Osteocyte (in vitro differentiated cells): ENCODE measurements around the gene AKTIP. TPM values are rescaled to one million over a fixed set of nuclear protein-coding genes. Genes with fewer than 3 reads are reported as not detected.

Source experiments
- DNase-seq: peaks from one replicate; pipeline ENCODE4 v3.0.0; 2021; ENCODE audit warnings: mixed read lengths; ENCODE audit not compliant: unreplicated experiment; ENCODE audit errors: extremely low spot score
- H3K27ac Mint-ChIP-seq: one replicate; pipeline ENCODE4 v1.8.0; 2021; ENCODE audit warnings: mild to moderate bottlenecking, mixed read lengths; ENCODE audit not compliant: unreplicated experiment
- H3K27me3 Mint-ChIP-seq: one replicate; pipeline ENCODE4 v1.8.0; 2021; ENCODE audit warnings: mixed read lengths; ENCODE audit not compliant: unreplicated experiment
- H3K36me3 Mint-ChIP-seq: one replicate; pipeline ENCODE4 v1.8.0; 2021; ENCODE audit warnings: mixed read lengths; ENCODE audit not compliant: unreplicated experiment
- H3K4me1 Mint-ChIP-seq: one replicate; pipeline ENCODE4 v1.8.0; 2021; ENCODE audit warnings: mixed read lengths; ENCODE audit not compliant: unreplicated experiment
- H3K4me3 Mint-ChIP-seq: one replicate; pipeline ENCODE4 v1.8.0; 2021; ENCODE audit warnings: mild to moderate bottlenecking, moderate library complexity, mixed read lengths; ENCODE audit not compliant: unreplicated experiment
- H3K9me3 Mint-ChIP-seq: one replicate; pipeline ENCODE4 v1.8.0; 2021; ENCODE audit warnings: mixed read lengths; ENCODE audit not compliant: unreplicated experiment
- total RNA-seq: library from RNA; stranded (reverse); gene quantifications from 2 replicates; pipeline ENCODE4 v1.2.1, GENCODE V29; 2021
- TF ChIP-seq, protein P1 (sequence below): fragments of 200-600 bp; sonication (generic); IDR thresholded peaks from 2 replicates; pipeline ENCODE4 v1.5.0; 2021; ENCODE audit warnings: antibody characterized with exemption, mild to moderate bottlenecking, moderate library complexity

Gene AKTIP
- total RNA-seq, 1 donor from 2014 or later: 27.3 TPM

DNA sequence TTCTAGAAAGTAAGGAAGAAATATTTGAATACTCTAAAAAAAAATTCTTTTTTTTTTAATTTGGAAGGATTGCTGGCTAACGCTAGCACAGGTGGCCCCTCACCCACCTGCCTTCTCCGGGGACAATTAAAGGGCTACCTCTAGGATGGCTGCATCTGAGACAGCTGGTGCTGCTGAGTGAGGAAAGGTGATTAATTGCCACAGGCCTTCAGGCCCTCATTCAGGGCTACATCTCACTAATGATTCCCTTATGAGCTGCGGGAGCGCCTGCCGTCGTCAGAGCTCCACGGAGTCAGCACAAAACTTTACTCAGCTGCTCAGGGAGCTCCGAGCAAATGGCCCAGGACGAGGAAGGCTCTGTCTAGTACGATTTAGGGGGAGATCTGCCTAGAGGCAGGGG, 27.0 kb upstream of the AKTIP start:
- H3K4me3 Mint-ChIP-seq: no peak overlapping the region

DNA sequence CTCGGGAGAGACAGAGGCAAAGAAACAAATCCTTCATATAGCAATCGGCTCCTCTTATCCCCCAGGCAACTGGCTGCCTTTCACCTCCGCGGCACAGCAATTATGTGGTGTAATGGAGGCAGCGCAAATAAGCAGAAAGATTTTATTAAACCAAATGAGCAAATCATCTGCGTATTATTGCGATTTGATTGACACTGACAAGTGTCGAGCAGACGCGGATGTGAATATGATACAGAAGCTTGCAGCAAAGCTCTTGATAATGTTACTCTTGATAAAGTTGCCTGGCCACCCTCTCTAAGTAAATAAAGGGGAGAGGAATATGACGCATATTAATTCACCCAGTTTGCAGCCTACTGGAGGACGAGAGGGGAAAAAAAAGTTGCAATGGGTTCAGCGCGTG, 26.5 kb upstream of the AKTIP start:
- TF ChIP-seq, protein P1, sequence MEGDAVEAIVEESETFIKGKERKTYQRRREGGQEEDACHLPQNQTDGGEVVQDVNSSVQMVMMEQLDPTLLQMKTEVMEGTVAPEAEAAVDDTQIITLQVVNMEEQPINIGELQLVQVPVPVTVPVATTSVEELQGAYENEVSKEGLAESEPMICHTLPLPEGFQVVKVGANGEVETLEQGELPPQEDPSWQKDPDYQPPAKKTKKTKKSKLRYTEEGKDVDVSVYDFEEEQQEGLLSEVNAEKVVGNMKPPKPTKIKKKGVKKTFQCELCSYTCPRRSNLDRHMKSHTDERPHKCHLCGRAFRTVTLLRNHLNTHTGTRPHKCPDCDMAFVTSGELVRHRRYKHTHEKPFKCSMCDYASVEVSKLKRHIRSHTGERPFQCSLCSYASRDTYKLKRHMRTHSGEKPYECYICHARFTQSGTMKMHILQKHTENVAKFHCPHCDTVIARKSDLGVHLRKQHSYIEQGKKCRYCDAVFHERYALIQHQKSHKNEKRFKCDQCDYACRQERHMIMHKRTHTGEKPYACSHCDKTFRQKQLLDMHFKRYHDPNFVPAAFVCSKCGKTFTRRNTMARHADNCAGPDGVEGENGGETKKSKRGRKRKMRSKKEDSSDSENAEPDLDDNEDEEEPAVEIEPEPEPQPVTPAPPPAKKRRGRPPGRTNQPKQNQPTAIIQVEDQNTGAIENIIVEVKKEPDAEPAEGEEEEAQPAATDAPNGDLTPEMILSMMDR: no peak

More for the DNA sequence above, 27.0 kb upstream of the AKTIP start:
- Mint-ChIP-seq H3K27me3 (peaks cover 6% of the 10 kb centered on the region), H3K27ac (no peak overlapping the region), H3K4me1 (no peaks in the 10 kb centered on the region), H3K36me3 (no peaks in the 10 kb centered on the region), H3K9me3 (peaks cover 4% of the 10 kb centered on the region)
- DNase-seq: no peak
- TF ChIP-seq, protein P1: no peak

DNA sequence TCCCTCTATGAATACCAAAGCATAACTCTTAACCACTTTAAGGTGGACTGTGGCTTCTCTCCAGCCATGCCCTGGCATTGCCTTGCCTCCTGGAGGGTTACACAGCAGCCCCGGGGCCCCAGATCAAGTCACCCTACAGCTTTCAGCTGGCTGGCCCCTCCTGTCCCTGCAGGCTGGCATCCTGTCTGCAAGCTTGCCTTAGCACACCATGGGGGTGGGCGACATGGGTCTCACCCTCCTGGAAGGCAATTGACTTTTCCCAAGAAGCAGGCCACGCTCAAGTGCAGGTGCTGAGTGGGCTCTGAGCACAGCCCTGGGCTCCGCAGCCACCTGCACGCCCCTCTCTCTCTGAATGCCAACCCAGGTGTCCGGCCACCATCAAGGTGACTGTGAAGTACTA, 25.8 kb upstream of the AKTIP start:
- no peak for DNase-seq
- Mint-ChIP-seq H3K27ac (no peak overlapping the region), H3K36me3 (no peaks in the 10 kb centered on the region), H3K4me3 (no peak overlapping the region), H3K27me3 (peaks cover 6% of the 10 kb centered on the region), H3K9me3 (peaks cover 4% of the 10 kb centered on the region), H3K4me1 (no peaks in the 10 kb centered on the region)
- TF ChIP-seq, protein P1: no peak

More for the DNA sequence above, 26.5 kb upstream of the AKTIP start:
- Mint-ChIP-seq H3K27ac (no peak overlapping the region), H3K4me3 (no peak overlapping the region), H3K27me3 (peaks cover 6% of the 10 kb centered on the region), H3K4me1 (no peaks in the 10 kb centered on the region), H3K9me3 (peaks cover 4% of the 10 kb centered on the region), H3K36me3 (no peaks in the 10 kb centered on the region)
- no peak for DNase-seq

DNA sequence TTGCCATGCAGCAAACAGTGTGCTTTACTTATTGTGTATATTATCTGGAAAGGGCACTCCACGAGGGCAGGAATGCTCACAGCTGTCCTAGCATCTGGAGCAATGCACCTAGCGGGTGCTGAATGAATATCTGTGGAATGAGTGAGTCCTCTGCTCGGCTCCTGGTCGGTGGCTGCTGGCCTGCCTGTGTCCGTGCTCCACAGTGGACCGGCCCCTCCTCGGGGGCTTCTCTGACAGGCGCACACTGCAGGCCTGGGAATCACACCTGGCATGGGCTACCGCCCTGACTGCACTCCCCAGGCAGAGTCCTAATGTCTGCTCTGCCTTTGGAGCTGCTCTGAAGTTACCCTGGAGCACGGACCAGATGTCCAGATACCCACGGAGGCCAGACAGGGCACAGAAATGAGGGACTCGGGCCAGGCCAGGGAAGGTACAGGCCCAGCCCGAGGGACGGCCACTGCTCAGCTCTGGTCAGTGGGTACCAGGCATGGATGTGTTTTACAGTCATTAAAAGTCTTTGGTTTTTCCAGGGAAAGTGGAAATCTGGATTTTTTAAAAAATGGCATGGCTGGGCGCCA, 21.1 kb upstream of the AKTIP start:
- no peaks in the 10 kb centered on the region for H3K9me3 Mint-ChIP-seq
- no peaks in the 10 kb centered on the region for H3K4me1 Mint-ChIP-seq
- peaks cover 11% of the 10 kb centered on the region for H3K27me3 Mint-ChIP-seq
- H3K4me3 Mint-ChIP-seq: no peak overlapping the region
- H3K27ac Mint-ChIP-seq: no peak overlapping the region
- no peaks in the 10 kb centered on the region for H3K36me3 Mint-ChIP-seq
- TF ChIP-seq, protein P1: no peak
- no peak for DNase-seq

DNA sequence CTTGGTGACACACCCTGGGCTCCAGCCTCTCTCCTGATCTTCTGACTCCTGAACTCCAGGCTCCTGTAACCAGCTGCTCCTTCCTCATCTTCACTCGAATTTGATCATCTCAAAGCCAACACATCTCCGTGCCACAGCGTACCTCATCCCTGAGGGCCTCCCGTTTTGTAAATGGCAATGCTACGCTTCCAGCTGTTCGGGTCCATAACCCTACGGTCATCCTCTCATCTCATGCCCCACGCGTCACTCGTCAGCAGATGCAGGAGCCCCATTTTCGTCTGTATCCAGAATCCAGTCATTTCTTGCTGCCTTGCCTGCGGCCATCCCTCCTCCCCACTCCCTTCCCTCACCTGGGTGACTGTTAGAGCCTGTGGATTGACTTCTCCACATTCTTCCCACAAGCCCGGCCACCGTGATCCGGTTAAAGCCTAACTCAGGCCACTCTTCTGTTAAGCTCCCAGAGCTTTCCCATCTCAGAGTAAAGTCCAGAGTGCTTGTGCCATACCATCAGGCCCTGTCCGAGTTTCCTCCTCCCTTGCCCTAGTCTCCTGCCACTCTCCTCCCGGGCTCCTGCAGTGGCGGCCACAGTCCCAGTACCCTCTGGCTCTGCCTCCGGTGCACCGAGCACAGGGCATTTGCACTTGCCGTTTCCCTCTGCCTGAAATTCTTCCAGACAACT, 20.3 kb upstream of the AKTIP start:
- DNase-seq: no peak
- peaks cover 16% of the 10 kb centered on the region for H3K27me3 Mint-ChIP-seq
- H3K4me3 Mint-ChIP-seq: no peak overlapping the region
- TF ChIP-seq, protein P1: no peak
- H3K27ac Mint-ChIP-seq: no peak overlapping the region
- H3K9me3 Mint-ChIP-seq: no peaks in the 10 kb centered on the region
- no peaks in the 10 kb centered on the region for H3K4me1 Mint-ChIP-seq
- no peaks in the 10 kb centered on the region for H3K36me3 Mint-ChIP-seq
